Measurements from ENCODE around the gene MSGN1.

Gene MSGN1

DNA sequence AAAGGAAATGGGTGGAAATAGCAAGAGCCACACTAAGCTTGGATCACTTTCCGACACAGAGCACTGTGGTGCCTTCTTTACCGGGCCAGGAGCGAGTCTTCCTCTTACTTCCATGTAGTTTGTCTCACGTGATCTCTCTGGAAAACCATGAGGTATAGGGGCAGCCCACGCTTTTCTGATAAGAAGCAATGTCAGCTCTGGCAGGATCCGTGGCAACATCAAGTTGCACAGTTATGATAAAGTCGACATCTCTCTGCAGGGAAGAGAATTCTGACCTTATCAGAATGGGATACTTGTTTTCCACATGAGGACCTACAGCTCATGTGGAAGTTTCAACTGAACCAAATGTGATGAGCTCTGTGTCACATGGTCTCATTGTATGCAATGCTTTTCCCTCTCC, 29.5 kb downstream of the MSGN1 start:
- DNase-seq (ENCODE audit: insufficient read length, low spot score) (no peak), FAIRE-seq (peak; percentile 54)

DNA sequence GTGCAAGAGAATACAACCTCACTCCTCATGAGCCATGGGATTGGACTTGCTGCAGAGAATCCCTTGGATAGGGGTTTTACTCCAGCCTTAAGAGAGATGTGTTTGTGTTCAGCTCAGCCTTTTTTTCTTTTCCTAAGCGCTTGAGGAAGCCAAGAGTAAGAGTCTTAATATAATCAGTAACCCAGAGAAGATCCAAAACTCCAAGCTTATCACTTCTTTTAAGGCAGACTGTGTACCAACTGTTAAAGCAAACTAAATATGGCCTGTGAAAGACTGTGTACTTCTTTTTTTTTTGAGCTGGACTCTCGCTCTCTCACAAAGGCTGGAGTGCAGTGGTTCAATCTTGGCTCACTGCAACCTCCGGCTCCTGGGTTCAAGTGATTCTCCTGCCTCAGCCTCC, 30.4 kb downstream of the MSGN1 start:
- DNase-seq (ENCODE audit: insufficient read length, low spot score) (no peak), FAIRE-seq (no peak)

DNA sequence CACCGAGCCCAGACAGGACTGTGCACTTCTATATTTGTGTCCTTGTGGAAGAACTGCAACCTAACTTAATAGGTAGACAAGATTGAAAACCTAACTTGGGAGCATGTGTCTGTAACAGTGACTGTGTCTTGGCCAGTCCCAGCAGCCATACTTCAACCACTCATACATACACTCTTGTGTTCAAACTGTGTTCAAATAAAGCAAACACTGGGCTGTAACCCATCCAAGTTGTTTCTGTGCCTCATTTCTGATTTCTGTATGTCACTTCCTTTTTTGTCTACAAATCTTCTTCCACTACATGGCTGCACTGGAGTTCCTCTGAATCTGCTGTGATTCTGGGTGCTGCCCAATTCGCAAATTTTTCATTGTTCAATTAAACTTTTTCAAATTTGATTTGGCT, 31.0 kb downstream of the MSGN1 start:
- DNase-seq (ENCODE audit: insufficient read length, low spot score) (no peak), FAIRE-seq (no peak)

DNA sequence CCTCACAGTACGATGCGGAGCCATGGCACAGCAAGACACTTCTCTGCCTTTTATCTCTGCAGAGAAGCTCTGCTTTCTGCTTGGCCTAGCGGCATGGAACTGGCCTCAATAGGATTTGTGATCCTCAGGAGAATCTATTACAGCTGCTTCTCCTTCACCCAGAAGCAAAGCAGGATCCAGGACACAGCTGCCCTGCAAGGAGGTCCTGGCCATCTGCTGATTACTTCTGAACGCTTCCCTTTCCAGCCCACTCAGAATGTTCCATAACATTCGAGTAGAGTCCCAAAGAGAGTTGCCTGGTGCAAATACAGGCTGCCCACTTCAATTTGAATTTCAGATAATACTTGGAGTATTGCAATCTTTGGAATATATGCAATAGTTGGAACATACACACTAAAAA, 33.0 kb downstream of the MSGN1 start:
- FAIRE-seq: no peak
- no peak for DNase-seq (ENCODE audit: insufficient read length, low spot score)

DNA sequence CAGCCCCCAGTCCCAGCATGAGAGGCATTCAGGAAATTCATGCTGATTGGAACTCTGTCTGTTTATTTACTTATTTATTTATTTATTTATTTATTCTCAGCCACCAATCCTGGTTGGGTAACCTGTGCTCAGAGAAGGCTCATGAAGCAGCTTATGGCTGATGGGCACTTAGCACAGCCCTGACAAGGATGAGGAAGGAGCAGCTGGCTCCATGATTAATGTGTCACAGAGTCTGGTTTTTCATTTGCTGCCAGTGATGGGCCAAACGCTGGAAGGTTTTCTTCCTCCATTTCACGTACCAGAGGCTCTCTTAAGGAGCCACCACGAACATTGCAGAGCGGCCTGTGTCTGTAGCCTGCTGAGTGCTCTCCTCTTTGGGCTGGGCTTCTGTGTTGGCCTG, 33.9 kb downstream of the MSGN1 start:
- DNase-seq (ENCODE audit: insufficient read length, low spot score): no peak
- FAIRE-seq: no peak

DNA sequence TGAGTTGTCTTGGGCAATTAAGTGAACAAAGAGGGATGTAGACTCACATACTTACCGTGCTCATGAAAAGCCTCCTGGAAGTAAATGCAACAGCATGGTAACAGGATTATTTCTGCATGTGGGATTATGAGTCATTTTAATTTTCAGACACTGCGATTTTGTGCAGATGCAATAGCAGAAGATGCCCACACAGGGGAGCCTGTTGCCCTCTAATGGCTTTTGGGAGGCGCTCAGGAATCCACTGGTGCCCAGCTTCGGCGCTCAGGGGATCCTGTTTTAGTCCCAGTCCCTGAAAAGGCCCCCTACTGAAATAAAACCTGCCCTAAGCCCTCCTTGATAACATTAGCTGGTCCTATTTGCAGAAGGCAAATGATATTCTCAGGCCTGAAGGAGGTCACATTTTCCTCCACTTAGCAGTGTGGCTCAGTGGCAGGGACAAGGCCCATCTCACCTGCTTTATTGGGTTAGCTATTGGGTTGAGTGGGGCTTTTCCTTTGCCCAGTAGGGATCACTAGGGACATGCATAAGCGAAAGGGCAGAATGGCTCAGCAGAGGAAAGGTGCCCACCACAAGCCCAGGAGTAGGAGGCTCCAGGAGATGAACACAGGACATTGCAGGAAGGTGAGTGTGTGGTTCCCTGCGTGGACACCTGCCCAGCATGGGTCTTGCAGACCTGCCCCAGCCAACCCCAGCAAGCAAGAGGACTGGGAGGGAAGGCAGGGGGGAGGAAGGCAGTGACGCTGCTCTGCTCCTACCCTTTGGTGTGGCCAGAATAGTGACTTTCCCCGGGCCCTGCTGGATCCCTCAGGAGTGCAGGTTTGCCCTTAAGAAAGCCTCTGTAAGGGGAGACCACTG, 35.7 kb downstream of the MSGN1 start:
- peak; percentile 65 for DNase-seq (ENCODE audit: insufficient read length, low spot score)
- FAIRE-seq: no peak

DNA sequence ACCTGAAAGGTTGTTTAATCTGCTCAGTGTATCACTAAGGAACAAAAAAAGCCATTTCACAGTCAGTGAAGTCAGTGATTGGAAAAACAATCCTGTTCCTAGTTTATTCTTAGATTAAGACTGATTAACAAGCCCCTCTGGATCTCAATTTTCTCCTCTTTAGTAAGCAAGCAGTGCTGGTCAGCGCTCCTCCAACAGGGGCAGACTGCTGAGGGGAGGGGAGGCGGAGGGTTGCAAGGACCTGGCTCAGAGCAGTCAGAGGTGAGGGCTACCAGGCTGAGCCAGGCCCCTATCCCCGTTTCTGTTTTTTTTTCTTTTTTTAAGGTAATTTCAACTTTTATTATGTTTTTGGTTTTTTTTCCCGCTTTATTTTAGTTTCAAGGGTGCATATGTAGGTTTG, 37.5 kb downstream of the MSGN1 start:
- DNase-seq (ENCODE audit: insufficient read length, low spot score) (no peak), FAIRE-seq (no peak)

DNA sequence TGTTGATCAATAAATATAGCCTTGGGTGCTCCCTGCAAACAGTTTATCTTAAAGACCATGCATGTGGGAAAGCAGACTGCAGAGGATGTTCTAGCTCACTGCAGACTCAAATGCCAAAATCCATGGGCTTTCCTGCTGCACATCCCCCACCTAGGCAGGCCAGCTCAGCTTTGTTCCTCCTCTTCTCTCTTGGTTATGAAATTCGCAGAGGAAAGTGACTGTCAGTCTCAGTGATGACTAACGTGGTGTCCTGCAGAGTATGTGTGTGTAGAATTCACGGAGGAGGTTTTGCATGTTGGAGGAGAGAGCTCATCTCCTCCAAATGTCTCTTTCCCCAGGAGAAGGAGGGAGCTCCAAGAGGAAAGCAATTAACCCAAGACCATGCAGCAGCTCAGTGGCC, 40.8 kb downstream of the MSGN1 start:
- DNase-seq (ENCODE audit: insufficient read length, low spot score): no peak
- FAIRE-seq: no peak

DNA sequence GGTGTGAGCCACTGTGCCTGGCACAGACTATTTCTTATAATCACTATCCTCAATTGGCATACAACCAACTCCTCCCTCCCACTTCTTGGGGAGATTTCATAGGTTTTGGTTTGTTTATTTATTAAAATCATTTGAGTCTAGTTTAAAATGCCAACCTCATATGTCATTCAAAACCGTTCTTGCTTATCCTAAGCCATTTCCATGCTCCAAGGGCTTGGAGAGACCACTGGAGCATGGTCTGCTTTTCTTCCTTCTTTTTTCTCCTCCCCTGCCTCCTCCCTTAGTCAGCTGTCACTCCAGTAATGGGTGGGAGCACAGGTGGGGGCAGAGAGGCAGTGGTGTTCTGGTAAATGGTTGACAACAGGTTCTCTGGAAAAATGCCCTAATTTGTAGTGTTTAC, 41.8 kb downstream of the MSGN1 start:
- FAIRE-seq (no peak), DNase-seq (ENCODE audit: insufficient read length, low spot score) (no peak)

DNA sequence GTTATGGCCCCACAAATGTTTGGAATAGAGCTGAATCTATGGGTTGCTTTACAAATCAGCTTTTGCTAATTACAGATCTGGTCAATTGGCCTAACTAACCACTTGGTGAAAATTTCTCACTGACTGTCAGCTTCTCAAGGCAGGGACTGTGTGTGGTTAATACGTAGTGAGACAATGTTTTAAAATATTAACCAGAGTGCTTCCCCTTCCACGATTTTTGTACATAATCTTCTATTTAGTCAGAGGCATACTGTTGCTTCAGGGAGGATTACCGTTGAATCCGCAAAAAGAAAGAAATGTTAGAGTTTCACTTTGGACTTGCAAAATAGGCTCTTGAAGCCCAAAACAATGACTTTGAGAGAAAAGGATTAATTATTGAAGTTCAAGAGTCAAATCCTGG, 47.3 kb downstream of the MSGN1 start:
- DNase-seq (ENCODE audit: insufficient read length, low spot score) (no peak), FAIRE-seq (no peak)

DNA sequence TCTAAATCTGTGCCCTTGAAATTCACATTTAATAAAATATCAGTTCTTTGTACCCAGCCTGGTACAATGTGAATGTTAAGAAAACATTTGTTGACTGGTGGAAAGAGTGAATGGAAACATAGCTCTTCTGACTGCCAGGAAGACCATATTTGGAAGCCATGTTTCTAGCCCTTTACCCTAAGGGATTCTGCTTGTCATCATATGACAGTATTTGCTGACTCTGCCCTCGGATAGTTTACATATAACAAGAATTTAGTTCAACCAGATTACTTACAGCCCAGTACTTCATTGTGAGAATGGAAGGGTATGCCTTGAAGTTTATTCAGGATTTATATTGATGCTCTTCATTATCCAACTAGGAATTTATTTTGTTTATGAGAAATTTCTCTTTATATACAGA, 48.4 kb downstream of the MSGN1 start:
- FAIRE-seq (no peak), DNase-seq (ENCODE audit: insufficient read length, low spot score) (no peak)

DNA sequence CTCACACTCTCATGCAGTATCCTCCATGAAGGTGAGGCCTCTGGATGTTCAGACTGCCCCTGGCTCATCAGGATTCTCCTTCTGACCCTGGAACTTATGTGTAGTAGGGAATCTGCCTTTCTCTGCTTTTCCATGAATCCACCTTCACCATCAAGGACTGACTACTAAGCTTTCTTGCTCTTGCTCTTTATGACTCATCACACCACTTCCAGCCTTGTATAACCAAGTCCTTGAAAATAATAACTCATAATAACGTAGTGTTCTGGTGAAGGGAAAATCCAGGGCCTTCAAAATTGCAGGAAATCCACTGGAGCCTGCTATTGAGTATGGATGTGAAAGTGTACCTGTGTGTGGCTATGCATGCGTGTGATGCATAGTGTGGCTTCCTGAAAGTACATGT, 50.9 kb downstream of the MSGN1 start:
- no peak for DNase-seq (ENCODE audit: insufficient read length, low spot score)
- no peak for FAIRE-seq

Measured in HTR-8/SVneo (cell line).